Cardiac muscle cell (in vitro differentiated cells and primary cell): ENCODE measurements around the gene CAPN9. TPM values are rescaled to one million over a fixed set of nuclear protein-coding genes. Genes with fewer than 3 reads are reported as not detected.
A peak's percentile ranks its signal among the peaks of the same experiment; 100 is the strongest.

Experiments
- DNase-seq, 2 donors: peaks; one replicate each; pipeline versions ENCODE4 v3.0.0 to v3.0.0-alpha.2; 2010 to 2017; ENCODE audit warnings: low read depth in 1 of 2, low spot score in 1 of 2
- H3K27ac ChIP-seq: fragments of 200-600 bp; sonication (generic); 2 replicates; pipeline ENCODE4 v1.5.1; 2016
- H3K27me3 ChIP-seq: fragments of 200-600 bp; sonication (generic); 2 replicates; pipeline ENCODE4 v1.6.0; 2016; ENCODE audit warnings: control low read depth
- H3K36me3 ChIP-seq: fragments of 200-600 bp; sonication (generic); 2 replicates; pipeline ENCODE4 v1.5.1; 2016; ENCODE audit warnings: control low read depth
- H3K4me1 ChIP-seq: fragments of 200-600 bp; sonication (generic); 2 replicates; pipeline ENCODE4 v1.8.1; 2017; ENCODE audit warnings: low read depth, mild to moderate bottlenecking, mixed run types
- H3K4me3 ChIP-seq: fragments of 200-600 bp; sonication (generic); 2 replicates; pipeline ENCODE4 v1.5.1; 2016; ENCODE audit warnings: mild to moderate bottlenecking
- H3K9me3 ChIP-seq: fragments of 200-600 bp; sonication (generic); 2 replicates; pipeline ENCODE4 v1.5.1; 2017; ENCODE audit warnings: low read depth, mild to moderate bottlenecking, control low read depth
- polyA plus RNA-seq: library from polyadenylated mRNA; unstranded; fragments of >200 nt; fragmentation: Nextera tagmentation; extraction: Ambion mirVana; gene quantifications from 2 replicates; pipeline ENCODE4 v1.2.1, GENCODE V29; 2016
- total RNA-seq: library from RNA; depleted of rRNA; stranded (reverse); fragments of >200 nt; gene quantifications from 2 replicates; pipeline ENCODE4 v1.2.3, GENCODE V29; 2016
- TF ChIP-seq, protein P1 (sequence below): IDR thresholded peaks from 2 replicates; pipeline ENCODE4 v1.5.1; 2012; ENCODE audit warnings: low read depth, mild to moderate bottlenecking, low read length

CAPN9 gene
- total and polyA plus RNA-seq, 2 experiments from 2014 or later, result 0.12 to 0.87 TPM

DNA sequence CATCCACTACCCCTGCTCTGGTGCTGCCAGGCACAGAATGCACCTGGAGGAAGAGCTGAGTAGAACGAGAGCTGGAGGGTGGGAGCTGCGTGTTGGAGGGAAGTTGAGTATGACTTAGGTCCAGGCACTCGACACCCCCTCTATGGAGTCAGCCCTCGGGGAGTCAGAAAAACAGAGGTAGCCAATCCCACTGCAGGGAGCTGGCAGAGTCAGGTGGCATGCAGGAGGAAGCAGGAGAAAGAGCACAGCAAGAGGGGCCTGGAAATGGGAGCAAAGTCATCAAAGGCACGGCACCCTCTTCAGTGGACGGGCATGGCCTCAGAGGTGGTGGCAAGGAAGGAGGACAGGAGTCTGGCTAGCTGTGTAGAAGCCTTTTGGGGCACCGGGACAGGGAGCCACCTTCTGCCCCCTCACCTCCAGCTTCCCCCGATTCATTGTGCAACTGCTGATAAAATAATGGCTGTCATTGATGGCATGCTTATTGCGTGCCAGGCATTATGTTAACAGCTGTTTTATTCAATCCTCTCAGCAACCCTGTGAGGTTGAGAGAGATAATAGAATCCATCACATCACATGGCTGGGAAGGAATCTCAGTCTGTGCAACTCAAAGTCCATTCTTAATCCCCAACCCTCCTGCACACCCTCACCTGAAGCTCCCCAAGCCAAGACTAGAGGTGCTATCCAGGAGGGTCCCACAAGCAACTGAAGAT, 79.1 kb downstream of the CAPN9 start:
- no peak overlapping the region for H3K27ac ChIP-seq
- H3K4me1 ChIP-seq, result peaks cover 6% of the 10 kb centered on the region

DNA sequence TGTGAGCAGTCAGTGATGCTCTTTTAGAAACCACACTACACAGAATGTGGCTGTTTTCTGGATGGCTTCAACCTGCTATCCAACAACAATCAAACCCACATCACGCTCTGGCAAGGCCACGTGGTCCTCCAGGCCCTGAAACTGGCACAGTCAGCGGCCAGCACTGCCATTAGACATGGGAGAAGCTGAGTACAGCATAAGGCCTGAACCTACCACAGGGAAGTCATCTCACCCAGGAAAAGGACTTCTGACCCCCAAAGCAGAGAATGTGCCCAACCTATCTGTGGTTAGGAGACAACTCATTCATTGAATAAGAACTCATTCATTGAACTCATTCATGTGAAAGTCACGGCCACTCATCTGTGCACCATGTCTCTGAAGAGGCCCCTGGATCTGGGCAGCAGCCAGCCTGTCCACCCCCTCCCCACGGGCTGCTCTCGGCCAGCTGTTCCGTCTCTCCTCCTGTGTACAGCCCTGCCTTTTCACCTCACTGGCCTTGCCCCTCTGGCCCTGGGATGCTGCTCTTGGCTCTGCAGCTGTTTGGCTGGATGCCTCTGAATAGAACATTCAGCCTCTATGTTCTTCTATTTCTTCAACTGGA, 80.0 kb downstream of the CAPN9 start:
- Histone ChIP-seq H3K4me3 (no peak overlapping the region), H3K27me3 (no peaks in the 10 kb centered on the region), H3K9me3 (no peaks in the 10 kb centered on the region), H3K27ac (no peak overlapping the region), H3K36me3 (no peaks in the 10 kb centered on the region), H3K4me1 (peaks cover 6% of the 10 kb centered on the region)
- DNase-seq, result peak in 1 of 2 donors; percentile 36
- TF ChIP-seq, protein P1, sequence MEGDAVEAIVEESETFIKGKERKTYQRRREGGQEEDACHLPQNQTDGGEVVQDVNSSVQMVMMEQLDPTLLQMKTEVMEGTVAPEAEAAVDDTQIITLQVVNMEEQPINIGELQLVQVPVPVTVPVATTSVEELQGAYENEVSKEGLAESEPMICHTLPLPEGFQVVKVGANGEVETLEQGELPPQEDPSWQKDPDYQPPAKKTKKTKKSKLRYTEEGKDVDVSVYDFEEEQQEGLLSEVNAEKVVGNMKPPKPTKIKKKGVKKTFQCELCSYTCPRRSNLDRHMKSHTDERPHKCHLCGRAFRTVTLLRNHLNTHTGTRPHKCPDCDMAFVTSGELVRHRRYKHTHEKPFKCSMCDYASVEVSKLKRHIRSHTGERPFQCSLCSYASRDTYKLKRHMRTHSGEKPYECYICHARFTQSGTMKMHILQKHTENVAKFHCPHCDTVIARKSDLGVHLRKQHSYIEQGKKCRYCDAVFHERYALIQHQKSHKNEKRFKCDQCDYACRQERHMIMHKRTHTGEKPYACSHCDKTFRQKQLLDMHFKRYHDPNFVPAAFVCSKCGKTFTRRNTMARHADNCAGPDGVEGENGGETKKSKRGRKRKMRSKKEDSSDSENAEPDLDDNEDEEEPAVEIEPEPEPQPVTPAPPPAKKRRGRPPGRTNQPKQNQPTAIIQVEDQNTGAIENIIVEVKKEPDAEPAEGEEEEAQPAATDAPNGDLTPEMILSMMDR, result no peak

More for the DNA sequence above, 79.1 kb downstream of the CAPN9 start:
- no peaks in the 10 kb centered on the region for H3K36me3 ChIP-seq
- no peak overlapping the region for H3K4me3 ChIP-seq
- no peaks in the 10 kb centered on the region for H3K27me3 ChIP-seq
- TF ChIP-seq, protein P1, result no peak
- DNase-seq, result peak in 1 of 2 donors; percentile 34
- H3K9me3 ChIP-seq, result no peaks in the 10 kb centered on the region

DNA sequence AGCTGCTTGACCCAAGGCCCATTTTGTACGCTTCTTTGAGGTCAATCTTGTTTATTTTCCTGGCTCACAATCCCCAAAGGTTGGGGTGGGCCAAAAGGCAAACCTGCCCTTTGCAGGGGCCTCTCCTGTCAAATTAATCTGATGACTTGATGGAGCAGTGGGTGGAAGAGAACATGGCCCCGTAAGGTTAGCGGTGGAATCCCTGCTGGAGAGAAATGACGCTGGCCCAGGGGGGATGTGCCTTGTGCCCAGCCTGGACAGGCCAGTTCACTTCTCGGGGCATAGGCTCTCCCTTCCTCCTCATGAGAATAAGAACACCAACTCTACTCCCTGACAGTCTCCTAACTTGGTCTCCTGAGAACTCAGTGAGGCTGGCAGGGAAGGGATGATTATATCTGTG, 80.6 kb downstream of the CAPN9 start:
- Histone ChIP-seq H3K36me3 (no peaks in the 10 kb centered on the region), H3K9me3 (no peaks in the 10 kb centered on the region), H3K4me3 (no peak overlapping the region), H3K4me1 (peaks cover 6% of the 10 kb centered on the region), H3K27ac (no peak overlapping the region), H3K27me3 (no peaks in the 10 kb centered on the region)
- DNase-seq, result no peak
- TF ChIP-seq, protein P1, result no peak

DNA sequence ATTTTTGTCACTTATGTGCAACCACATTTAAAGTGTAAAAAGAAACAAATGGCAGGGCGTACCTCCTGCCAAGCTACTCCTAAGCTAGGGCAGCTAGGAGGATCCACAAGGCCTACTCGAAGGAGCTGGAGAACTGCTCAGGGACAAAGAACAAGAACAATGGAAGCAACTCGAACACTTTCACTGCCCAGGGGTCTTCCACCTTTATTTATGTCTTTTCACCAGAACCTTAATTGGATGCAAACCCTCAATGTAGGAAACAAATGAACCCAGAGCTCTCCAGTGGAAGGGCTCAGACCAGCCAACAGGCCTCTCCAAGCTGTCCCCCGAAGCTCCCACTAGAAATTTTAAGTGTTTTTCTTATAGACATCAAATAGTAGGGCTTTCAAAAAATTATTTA, 81.2 kb downstream of the CAPN9 start:
- no peak overlapping the region for H3K27ac ChIP-seq
- no peaks in the 10 kb centered on the region for H3K9me3 ChIP-seq
- H3K36me3 ChIP-seq, result no peaks in the 10 kb centered on the region
- no peak for DNase-seq
- H3K4me3 ChIP-seq, result no peak overlapping the region
- no peaks in the 10 kb centered on the region for H3K27me3 ChIP-seq
- peaks cover 6% of the 10 kb centered on the region for H3K4me1 ChIP-seq
- TF ChIP-seq, protein P1, result no peak

DNA sequence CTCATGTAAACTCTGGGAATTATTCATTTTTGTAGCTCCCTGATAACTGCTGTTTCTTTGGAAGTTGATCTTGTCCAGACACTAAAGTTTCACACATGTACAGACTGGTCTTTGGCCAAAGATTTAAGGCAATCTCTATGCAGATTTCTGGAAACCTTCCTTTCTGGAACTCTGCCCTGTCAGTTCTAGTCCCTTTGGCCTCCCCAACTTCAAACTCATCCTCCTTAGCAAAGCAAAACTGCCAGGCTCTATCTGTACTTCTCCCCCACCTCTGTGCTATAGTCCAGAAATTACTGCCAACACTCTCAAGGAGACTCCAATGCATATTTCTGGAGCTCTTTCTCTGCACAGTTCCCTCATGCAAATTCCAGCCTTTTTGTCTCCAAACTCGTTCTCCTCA, 84.6 kb downstream of the CAPN9 start:
- no peaks in the 10 kb centered on the region for H3K36me3 ChIP-seq
- no peaks in the 10 kb centered on the region for H3K9me3 ChIP-seq
- DNase-seq, result peak in 1 of 2 donors; percentile 91
- TF ChIP-seq, protein P1, result no peak
- H3K4me1 ChIP-seq, result no peaks in the 10 kb centered on the region
- no peak overlapping the region for H3K27ac ChIP-seq
- no peaks in the 10 kb centered on the region for H3K27me3 ChIP-seq
- no peak overlapping the region for H3K4me3 ChIP-seq
